PFSK-1 (cell line): ENCODE results near the gene NIT2.

Experiments
- FOXP2 ChIP-seq: optimal IDR thresholded peaks from 2 replicates; pipeline ENCODE3; 2011; ENCODE audit warnings: borderline replicate concordance, control low read depth, inconsistent platforms; ENCODE audit not compliant: insufficient read depth; ENCODE audit errors: extremely low read length, extremely low read depth
- POLR2AphosphoS5 ChIP-seq: IDR thresholded peaks from 2 replicates; pipeline ENCODE4 v1.6.1; 2012; ENCODE audit warnings: low read depth, mild to moderate bottlenecking, control low read depth, low read length, moderate library complexity
- REST ChIP-seq, 2 experiments: IDR thresholded peaks; 2 replicates each; pipeline versions ENCODE4 v1.6.1 to v1.8.0; 2011 to 2012; ENCODE audit warnings: low read depth in 2 of 2, low read length in 2 of 2, control low read depth in 1 of 2, inconsistent platforms in 1 of 2, mild to moderate bottlenecking in 1 of 2, moderate library complexity in 1 of 2; ENCODE audit not compliant: insufficient read depth in 1 of 2
- SIN3A ChIP-seq: IDR thresholded peaks from 2 replicates; pipeline ENCODE4 v1.6.1; 2012; ENCODE audit warnings: mild to moderate bottlenecking, low read length, moderate library complexity, borderline replicate concordance; ENCODE audit not compliant: insufficient read depth
- TAF1 ChIP-seq: IDR thresholded peaks from 2 replicates; pipeline ENCODE4 v1.6.1; 2012; ENCODE audit warnings: low read length, control low read depth, borderline replicate concordance; ENCODE audit not compliant: insufficient read depth

The NIT2 gene

GRCh38 chr3:100299016-100299415, 35.5 kb upstream of the NIT2 start:
- TF ChIP-seq FOXP2 = no peak
- no peak for TF ChIP-seq SIN3A

GRCh38 chr3:100306695-100307094, 27.9 kb upstream of the NIT2 start:
- TF ChIP-seq REST (IDR thresholded peaks at IDR 0.05; ENCODE audit: insufficient read depth in 1 of 2, low read depth in 2 of 2, low read length in 2 of 2) (no peak), SIN3A (no peak), FOXP2 (no peak), TAF1 (no peak), POLR2AphosphoS5 (no peak)

- TF ChIP-seq REST (IDR thresholded peaks at IDR 0.05; ENCODE audit: insufficient read depth in 1 of 2, low read depth in 2 of 2, low read length in 2 of 2) (no peak), POLR2AphosphoS5 (no peak), FOXP2 (no peak), TAF1 (no peak), SIN3A (no peak)
These were observed 24.1 kb upstream of the NIT2 start for GRCh38 chr3:100310355-100310965.

GRCh38 chr3:100311011-100311410, 23.5 kb upstream of the NIT2 start:
- TF ChIP-seq POLR2AphosphoS5 = no peak
- TF ChIP-seq SIN3A = no peak
- TF ChIP-seq FOXP2 = no peak
- no peak for TF ChIP-seq TAF1
- no peak for TF ChIP-seq REST (IDR thresholded peaks at IDR 0.05; ENCODE audit: insufficient read depth in 1 of 2, low read depth in 2 of 2, low read length in 2 of 2)

- TF ChIP-seq SIN3A (no peak), REST (IDR thresholded peaks at IDR 0.05; ENCODE audit: insufficient read depth in 1 of 2, low read depth in 2 of 2, low read length in 2 of 2) (no peak)
These were observed 17.9 kb upstream of the NIT2 start for GRCh38 chr3:100316641-100317069.
